A673 (cell line): Measurements from ENCODE around the gene HSFX4.
"Not testable (repeated sequence)": the region's sequence is repeated elsewhere in the genome, so short reads cannot be mapped to it uniquely, and the experiment has no call there.

Experiments
- EZH2 ChIP-seq: fragments of 200-600 bp; sonication (generic); IDR thresholded peaks from 2 replicates; pipeline ENCODE4 v1.6.1; 2017; ENCODE audit warnings: borderline replicate concordance, low read depth, mild to moderate bottlenecking, mixed read lengths, antibody characterized with exemption, low read length; ENCODE audit not compliant: poor library complexity, severe bottlenecking
- TF ChIP-seq, protein P1 (sequence below): fragments of 300-800, 200-600 bp; sonication (generic); conservative IDR thresholded peaks from 2 replicates; pipeline ENCODE4 v1.5.1; 2017; ENCODE audit warnings: low read depth, mild to moderate bottlenecking, antibody characterized with exemption, low read length, moderate library complexity, mixed read lengths

DNA sequence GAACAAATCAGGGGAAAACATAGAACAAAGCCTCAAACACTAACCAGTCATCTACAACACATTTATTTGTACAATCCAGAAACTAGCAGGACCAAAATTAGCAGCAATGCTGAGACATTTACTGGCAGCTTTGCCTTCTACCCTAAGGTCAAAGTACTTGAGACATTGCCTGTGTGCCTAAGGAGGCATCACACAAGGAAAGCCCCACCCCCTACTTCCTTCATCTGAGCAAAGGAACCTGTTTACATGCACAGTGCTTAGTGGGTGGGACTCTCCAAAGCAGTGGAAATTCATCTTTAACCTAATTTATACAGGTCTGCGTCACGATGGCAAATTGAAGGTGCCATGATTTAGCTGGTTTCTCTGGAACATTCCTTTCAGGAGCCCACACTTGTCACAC is 2.8 kb downstream of the HSFX4 start:
- TF ChIP-seq, protein P1, sequence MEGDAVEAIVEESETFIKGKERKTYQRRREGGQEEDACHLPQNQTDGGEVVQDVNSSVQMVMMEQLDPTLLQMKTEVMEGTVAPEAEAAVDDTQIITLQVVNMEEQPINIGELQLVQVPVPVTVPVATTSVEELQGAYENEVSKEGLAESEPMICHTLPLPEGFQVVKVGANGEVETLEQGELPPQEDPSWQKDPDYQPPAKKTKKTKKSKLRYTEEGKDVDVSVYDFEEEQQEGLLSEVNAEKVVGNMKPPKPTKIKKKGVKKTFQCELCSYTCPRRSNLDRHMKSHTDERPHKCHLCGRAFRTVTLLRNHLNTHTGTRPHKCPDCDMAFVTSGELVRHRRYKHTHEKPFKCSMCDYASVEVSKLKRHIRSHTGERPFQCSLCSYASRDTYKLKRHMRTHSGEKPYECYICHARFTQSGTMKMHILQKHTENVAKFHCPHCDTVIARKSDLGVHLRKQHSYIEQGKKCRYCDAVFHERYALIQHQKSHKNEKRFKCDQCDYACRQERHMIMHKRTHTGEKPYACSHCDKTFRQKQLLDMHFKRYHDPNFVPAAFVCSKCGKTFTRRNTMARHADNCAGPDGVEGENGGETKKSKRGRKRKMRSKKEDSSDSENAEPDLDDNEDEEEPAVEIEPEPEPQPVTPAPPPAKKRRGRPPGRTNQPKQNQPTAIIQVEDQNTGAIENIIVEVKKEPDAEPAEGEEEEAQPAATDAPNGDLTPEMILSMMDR = not testable (repeated sequence)
- not testable (repeated sequence) for TF ChIP-seq EZH2
